HL-60 (cell line): Measurements from ENCODE around the gene GABRD.
A peak's percentile ranks its signal among the peaks of the same experiment; 100 is the strongest.

Experiments used
- DNase-seq, 2 experiments: peaks; one replicate each; pipeline ENCODE4 v3.0.0-alpha.2; 2010 to 2020; ENCODE audit warnings: low read depth in 1 of 2, low spot score in 1 of 2
- H3K27ac ChIP-seq: fragments of 250-450 bp; sonication (Bioruptor Pico); replicated peaks from 2 replicates; pipeline ENCODE4 v1.5.1; 2020; ENCODE audit warnings: mild to moderate bottlenecking, moderate library complexity
- H3K27me3 ChIP-seq: fragments of 250-450 bp; sonication (Bioruptor Pico); 2 replicates; pipeline ENCODE4 v1.5.1; 2021; ENCODE audit warnings: mild to moderate bottlenecking, moderate library complexity; ENCODE audit not compliant: insufficient read depth, poor library complexity, severe bottlenecking
- H3K4me3 ChIP-seq: replicated peaks from 2 replicates; pipeline ENCODE4 v1.5.1; 2011; ENCODE audit warnings: mild to moderate bottlenecking, control low read depth, low read length; ENCODE audit not compliant: insufficient read depth
- CTCF ChIP-seq: IDR thresholded peaks from one replicate; pipeline ENCODE4 v1.5.1; 2011; ENCODE audit warnings: low read length, control low read depth, inconsistent platforms; ENCODE audit not compliant: insufficient read depth
- GABPA ChIP-seq: IDR thresholded peaks from 2 replicates; pipeline ENCODE4 v1.6.1; 2012; ENCODE audit warnings: low read depth
- POLR2AphosphoS5 ChIP-seq: IDR thresholded peaks from 2 replicates; pipeline ENCODE4 v1.6.1; 2012; ENCODE audit warnings: low read depth
- REST ChIP-seq: IDR thresholded peaks from 2 replicates; pipeline ENCODE4 v1.6.1; 2012; ENCODE audit warnings: low read depth; ENCODE audit not compliant: insufficient replicate concordance
- SPI1 ChIP-seq: IDR thresholded peaks from 2 replicates; pipeline ENCODE4 v1.6.1; 2012; ENCODE audit warnings: low read depth, mild to moderate bottlenecking, borderline replicate concordance

Gene GABRD

DNA sequence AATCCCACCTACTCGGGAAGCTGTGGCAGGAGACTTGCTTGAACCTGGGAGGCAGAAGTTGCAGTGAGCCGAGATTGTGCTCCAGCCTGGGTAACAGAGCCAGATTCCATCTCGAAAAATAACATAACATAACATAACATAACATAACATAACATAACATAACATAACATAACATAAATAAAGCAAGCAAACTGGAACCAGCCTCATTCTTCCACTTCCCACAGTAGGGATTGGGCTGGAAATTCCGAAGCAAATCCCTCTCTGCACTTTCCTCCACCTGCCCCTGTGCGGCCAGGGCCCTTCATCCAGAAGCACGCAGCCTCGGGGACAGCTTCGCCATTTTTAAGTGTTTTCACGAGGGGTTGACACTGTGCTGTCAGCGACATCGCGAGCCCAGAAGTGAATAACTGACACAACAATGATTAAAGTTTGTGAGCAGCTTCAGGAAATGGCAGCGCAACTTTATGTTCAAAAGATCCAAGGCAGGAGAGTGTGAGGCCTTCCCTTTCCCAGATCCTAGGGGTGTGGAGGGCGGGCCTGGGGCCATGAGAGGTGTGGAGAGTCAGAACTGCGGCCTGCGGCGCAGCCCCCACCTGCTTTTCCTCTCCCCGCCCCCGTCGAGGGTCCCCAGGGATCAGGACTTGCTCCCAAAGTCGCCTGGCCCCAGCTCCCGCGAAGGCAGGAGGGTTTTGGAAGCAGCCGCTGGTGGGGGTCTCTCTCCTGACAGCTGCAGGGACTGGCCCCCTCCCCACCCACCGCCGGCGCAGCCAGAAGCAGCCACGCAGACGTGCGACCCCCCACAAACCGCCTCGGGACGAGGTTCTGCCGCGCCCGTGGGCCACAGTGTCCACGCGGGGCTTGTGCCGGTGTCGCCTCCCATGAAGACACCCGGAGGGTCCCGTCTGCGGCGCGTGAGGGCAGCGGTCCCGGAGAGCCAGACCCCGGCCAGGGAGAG is 651 bp upstream of the GABRD start:
- no peak overlapping the region for H3K27ac ChIP-seq
- H3K4me3 ChIP-seq: no peak overlapping the region
- no peak for TF ChIP-seq CTCF
- H3K27me3 ChIP-seq: peaks cover 62% of the 10 kb centered on the region
- no peak for DNase-seq

DNA sequence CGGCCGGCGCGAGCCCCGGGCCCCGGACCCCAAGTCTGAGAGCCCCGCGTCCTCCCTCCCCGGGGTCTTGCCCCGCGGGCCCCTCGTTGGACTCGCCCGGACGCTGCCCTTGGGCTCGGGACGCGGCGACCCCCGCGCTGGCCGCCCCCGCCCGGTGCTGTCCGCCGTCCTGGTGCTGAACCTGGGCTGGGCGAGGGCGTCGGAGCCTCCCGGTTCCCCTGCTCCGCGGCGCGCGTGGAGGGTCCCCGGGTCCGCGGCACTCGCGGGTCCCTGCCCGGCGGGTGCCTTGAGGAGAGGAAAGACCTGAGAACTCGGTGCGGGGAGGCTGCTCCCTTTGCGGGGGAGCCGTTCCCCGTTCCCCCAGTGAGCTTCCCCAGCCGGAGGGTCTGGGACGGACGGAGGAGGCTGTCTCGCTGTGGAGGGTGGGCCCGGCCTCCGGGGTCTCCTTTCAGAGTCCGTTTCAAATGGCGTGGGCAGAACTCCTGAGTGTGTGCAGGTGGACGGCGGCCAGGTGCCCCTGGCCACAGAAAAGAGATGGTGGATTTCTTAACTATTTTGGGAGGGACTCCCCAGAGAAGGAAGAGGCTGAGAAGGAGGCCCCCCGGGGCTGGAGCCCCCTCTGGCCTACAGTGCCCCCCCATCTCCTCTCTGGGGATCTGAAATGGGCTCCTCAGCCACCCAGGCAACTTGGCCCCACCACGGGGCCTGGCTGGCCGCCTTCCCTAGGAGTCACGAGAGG is 595 bp downstream of the GABRD start:
- TF ChIP-seq POLR2AphosphoS5: no peak
- TF ChIP-seq CTCF: no peak
- peak; percentile 93 for TF ChIP-seq REST
- no peak for TF ChIP-seq SPI1
- H3K4me3 ChIP-seq: no peak overlapping the region
- peaks cover 52% of the 10 kb centered on the region for H3K27me3 ChIP-seq
- H3K27ac ChIP-seq: no peak overlapping the region
- DNase-seq: no peak

DNA sequence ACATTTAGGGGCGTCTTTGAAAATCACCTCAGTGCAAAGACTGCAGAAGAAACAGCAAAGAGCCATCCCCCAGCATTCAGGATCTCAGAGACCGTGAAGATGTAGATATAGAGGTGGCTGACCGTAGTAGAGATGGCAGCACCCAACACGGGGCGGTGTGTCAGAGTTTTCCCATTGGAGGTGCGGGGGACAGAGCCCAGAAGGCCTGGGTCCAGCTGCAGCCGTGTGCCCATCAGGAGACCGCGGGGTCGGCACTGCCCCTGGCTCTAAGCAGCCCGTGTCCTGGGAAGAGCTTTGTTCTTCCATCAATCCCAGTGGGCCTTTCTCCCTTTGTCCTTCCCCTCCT is 1.1 kb downstream of the GABRD start:
- no peak overlapping the region for H3K4me3 ChIP-seq
- H3K27me3 ChIP-seq: peaks cover 53% of the 10 kb centered on the region
- DNase-seq: no peak
- no peak overlapping the region for H3K27ac ChIP-seq
- TF ChIP-seq CTCF: no peak
- TF ChIP-seq REST: no peak
- no peak for TF ChIP-seq GABPA
- TF ChIP-seq POLR2AphosphoS5: no peak
- no peak for TF ChIP-seq SPI1
